VCaP (cell line): ENCODE measurements around the gene NEB.

Experiments
- H3K27ac ChIP-seq: fragments of 450-650 bp; 2 replicates; pipeline ENCODE4 v1.5.1; 2017
- CTCF ChIP-seq: fragments of 450-650 bp; conservative IDR thresholded peaks from 2 replicates; pipeline ENCODE4 v1.5.1; 2017; ENCODE audit warnings: mild to moderate bottlenecking, moderate library complexity

Gene NEB

GRCh38 chr2:151733771-151734672 is at the start of gene NEB:
Gene NEB (minus strand): TSS chr2:151734476. CDS start chr2:151733156, 1,320 bp downstream.
- no peak within 1 kb of the TSS for H3K27ac ChIP-seq
- no peak for TF ChIP-seq CTCF

- TF ChIP-seq CTCF: no peak
- H3K27ac ChIP-seq: no peak overlapping the region
Measured at GRCh38 chr2:151783133-151783520, 48.9 kb upstream of the NEB start.

- no peak for TF ChIP-seq CTCF
- H3K27ac ChIP-seq: no peak overlapping the region
Measured at GRCh38 chr2:151782378-151783132, 48.3 kb upstream of the NEB start.

GRCh38 chr2:151781642-151782041 is 47.4 kb upstream of the NEB start:
- no peak for TF ChIP-seq CTCF
- H3K27ac ChIP-seq: no peak overlapping the region

GRCh38 chr2:151780938-151781337 is 46.7 kb upstream of the NEB start:
- no peak overlapping the region for H3K27ac ChIP-seq
- TF ChIP-seq CTCF: no peak

- TF ChIP-seq CTCF: no peak
- no peak overlapping the region for H3K27ac ChIP-seq
Measured at GRCh38 chr2:151777935-151778334, 43.7 kb upstream of the NEB start.

- no peak for TF ChIP-seq CTCF
- H3K27ac ChIP-seq: no peak overlapping the region
Measured at GRCh38 chr2:151777487-151777886, 43.2 kb upstream of the NEB start.
